OCI-LY1 (cell line): ENCODE data around the gene CDH19.

Source experiments
- EZH2 ChIP-seq: fragments of 200-600 bp; sonication (generic), shearing (Covaris generic); IDR thresholded peaks from 2 replicates; pipeline ENCODE4 v1.8.0; 2017; ENCODE audit warnings: borderline replicate concordance, mixed run types, mild to moderate bottlenecking, antibody characterized with exemption, low read length, moderate library complexity, mixed read lengths
- TF ChIP-seq, protein P1 (sequence below): fragments of 200-600 bp; sonication (generic), shearing (Covaris generic); IDR thresholded peaks from 2 replicates; pipeline ENCODE4 v1.5.1; 2017; ENCODE audit warnings: mild to moderate bottlenecking, antibody characterized with exemption, low read length, moderate library complexity, mixed read lengths

GRCh38 chr18:66558773-66559172 lies 45.1 kb downstream of the CDH19 start:
- TF ChIP-seq, protein P1, sequence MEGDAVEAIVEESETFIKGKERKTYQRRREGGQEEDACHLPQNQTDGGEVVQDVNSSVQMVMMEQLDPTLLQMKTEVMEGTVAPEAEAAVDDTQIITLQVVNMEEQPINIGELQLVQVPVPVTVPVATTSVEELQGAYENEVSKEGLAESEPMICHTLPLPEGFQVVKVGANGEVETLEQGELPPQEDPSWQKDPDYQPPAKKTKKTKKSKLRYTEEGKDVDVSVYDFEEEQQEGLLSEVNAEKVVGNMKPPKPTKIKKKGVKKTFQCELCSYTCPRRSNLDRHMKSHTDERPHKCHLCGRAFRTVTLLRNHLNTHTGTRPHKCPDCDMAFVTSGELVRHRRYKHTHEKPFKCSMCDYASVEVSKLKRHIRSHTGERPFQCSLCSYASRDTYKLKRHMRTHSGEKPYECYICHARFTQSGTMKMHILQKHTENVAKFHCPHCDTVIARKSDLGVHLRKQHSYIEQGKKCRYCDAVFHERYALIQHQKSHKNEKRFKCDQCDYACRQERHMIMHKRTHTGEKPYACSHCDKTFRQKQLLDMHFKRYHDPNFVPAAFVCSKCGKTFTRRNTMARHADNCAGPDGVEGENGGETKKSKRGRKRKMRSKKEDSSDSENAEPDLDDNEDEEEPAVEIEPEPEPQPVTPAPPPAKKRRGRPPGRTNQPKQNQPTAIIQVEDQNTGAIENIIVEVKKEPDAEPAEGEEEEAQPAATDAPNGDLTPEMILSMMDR = no peak
- TF ChIP-seq EZH2 = no peak
